HG02870 (cell line): ENCODE results near the gene MMEL1.
"Not testable (repeated sequence)": the region's sequence is repeated elsewhere in the genome, so short reads cannot be mapped to it uniquely, and the experiment has no call there.

Experiments
- ATAC-seq: cut with Tn5 transposase; IDR thresholded peaks from one replicate; pipeline ENCODE4 v1.9.1; 2021; ENCODE audit warnings: mild to moderate bottlenecking, moderate library complexity; ENCODE audit not compliant: unreplicated experiment

Gene MMEL1, protein sequence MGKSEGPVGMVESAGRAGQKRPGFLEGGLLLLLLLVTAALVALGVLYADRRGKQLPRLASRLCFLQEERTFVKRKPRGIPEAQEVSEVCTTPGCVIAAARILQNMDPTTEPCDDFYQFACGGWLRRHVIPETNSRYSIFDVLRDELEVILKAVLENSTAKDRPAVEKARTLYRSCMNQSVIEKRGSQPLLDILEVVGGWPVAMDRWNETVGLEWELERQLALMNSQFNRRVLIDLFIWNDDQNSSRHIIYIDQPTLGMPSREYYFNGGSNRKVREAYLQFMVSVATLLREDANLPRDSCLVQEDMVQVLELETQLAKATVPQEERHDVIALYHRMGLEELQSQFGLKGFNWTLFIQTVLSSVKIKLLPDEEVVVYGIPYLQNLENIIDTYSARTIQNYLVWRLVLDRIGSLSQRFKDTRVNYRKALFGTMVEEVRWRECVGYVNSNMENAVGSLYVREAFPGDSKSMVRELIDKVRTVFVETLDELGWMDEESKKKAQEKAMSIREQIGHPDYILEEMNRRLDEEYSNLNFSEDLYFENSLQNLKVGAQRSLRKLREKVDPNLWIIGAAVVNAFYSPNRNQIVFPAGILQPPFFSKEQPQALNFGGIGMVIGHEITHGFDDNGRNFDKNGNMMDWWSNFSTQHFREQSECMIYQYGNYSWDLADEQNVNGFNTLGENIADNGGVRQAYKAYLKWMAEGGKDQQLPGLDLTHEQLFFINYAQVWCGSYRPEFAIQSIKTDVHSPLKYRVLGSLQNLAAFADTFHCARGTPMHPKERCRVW

DNA sequence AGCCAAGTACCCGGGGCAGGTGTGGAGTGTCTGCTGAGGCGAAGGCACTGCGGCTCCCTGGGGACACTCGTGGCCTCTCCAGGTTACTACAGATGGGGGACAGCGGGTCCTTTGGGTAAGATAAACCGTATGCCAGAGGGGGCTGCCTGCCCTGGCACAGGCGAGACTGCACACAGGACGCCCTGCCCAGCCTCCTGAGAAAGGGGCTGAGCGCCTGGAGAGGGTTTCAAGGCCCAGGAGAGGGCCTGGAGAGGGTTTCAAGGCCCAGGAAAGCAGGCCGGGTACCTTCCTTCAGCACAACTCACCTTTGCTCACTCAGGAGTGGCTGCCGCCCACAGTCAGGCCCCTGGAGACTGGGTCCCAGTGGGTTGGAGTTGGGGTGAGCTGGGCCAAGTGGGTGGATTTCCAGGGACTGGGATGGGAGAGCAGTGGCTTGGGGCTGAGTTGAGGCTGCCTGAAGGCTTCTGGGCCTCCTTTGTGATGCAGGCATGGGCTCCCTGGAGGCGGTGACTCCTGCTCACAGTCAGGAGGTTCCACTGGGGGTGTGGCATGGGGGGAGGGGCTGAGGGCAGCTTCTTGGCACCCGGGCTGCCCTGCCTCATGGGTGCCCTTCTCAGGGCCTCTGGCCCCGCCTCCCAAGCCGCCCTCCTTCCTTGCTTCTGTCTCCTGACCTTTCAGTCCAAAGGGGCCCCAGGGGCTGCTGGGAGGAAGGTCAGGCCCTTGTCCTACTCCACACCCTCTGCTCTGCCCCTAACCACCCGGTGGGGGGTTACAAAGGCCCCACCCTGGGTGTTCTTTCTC, at the start of gene MMEL1:
MMEL1 (minus strand) TSS at position 456 of the 801 bp plus-strand sequence. CDS start 3,532 bp downstream, outside the sequence.
- ATAC-seq: no peak

DNA sequence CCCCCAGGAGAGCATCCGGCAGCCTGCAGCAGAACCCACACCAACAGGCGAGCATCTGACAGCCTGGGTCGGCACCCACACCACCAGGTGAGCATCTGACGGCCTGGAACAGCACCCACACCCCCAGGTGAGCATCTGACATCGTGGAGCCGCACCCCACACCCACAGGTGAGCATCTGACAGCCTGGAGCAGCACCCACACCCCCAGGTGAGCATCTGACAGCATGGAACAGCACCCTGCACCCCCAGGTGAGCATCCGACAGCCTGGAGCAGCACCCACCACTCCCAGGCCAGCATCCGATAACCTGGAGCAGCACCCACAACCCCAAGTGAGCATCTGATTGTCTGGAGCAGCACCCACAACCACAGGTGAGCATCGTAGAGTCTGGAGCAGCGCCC, 43.9 kb upstream of the MMEL1 start:
- not testable (repeated sequence) for ATAC-seq

DNA sequence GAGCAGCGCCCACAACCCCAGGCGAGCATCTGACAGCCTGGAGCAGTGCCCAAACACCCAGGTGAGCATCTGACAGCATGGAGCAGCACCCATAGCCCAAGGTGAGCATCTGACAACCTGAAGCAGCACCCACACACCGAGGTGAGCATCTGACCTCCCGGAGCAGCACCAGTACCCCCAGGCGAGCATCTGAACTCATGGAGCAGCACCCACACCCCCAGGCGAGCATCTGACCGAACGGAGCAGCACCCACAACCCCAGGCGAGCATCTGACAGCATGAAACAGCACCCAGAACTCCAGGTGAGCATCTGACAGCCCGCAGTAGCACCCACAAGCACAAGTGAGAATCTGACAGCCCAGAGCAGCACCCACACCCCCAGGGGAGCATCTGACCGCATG, 38.8 kb upstream of the MMEL1 start:
- ATAC-seq: not testable (repeated sequence)

DNA sequence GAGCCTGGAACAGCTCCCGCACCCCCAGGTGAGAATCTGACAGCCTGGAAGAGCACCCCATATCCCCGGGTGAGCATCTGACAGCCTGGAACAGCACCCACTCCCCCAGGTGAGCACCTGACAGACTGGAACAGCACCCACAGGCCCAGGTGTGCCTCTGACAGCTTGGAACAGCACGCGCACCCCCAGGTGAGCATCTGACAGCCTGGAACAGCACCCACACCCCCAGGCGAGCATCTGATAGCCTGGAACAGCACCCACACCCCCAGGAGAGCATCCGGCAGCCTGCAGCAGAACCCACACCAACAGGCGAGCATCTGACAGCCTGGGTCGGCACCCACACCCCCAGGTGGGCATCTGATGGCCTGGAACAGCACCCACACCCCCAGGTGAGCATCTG, 27.0 kb upstream of the MMEL1 start:
- ATAC-seq: not testable (repeated sequence)

DNA sequence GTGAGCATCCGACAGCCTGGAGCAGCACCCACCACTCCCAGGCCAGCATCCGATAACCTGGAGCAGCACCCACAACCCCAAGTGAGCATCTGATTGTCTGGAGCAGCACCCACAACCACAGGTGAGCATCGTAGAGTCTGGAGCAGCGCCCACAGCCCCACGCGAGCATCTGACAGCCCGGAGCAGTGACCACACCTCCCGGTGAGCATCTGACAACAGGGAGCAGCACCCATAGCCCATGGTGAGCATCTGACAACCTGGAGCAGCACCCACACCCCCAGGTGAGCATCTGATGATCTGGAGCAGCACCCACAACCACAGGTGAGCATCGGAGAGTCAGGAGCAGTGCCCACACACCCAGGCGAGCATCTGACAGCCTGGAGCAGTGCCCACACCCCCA, 25.1 kb upstream of the MMEL1 start:
- not testable (repeated sequence) for ATAC-seq

DNA sequence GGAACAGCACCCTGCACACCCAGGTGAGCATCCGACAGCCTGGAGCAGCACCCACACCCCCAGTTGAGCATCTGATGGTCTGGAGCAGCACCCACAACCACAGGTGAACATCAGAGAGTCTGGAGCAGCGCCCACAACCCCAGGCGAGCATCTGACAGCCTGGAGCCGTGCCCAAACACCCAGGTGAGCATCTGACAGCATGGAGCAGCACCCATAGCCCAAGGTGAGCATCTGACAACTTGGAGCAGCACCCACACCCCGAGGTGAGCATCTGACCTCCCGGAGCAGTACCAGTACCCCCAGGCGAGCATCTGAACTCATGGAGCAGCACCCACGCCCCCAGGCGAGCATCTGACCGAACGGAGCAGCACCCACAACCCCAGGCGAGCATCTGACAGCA, 24.3 kb upstream of the MMEL1 start:
- ATAC-seq: not testable (repeated sequence)

DNA sequence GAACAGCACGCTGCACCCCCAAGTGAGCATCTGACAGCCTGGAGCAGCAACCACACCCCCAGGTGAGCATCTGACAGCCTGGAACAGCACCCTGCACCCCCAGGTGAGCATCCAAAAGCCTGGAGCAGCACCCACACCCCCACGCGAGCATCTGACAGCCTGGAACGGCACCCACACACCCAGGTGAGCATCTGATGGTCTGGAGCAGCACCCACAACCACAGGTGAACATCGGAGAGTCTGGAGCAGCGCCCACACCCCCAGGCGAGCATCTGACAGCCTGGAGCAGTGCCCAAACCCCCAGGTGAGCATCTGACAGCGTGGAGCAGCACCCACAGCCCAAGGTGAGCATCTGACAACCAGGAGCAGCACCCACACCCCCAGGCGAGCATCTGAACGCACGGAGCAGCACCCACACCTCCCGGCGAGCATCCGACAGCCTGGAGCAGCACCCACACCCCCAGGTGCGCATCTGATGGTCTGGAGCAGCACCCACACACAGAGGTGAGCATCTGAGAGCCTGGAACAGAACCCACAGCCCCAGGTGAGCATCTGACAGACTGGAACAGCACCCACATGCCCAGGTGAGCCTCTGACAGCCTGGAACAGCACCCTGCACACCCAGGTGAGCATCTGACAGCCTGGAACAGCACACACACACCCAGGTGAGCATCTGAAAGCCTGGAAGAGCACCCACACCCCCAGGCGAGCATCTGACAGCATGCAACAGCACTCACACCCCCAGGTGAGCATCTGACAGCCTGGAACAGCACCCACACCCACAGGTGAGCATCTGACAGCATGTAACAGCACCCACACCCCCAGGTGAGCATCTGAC, 23.0 kb upstream of the MMEL1 start:
- not testable (repeated sequence) for ATAC-seq

DNA sequence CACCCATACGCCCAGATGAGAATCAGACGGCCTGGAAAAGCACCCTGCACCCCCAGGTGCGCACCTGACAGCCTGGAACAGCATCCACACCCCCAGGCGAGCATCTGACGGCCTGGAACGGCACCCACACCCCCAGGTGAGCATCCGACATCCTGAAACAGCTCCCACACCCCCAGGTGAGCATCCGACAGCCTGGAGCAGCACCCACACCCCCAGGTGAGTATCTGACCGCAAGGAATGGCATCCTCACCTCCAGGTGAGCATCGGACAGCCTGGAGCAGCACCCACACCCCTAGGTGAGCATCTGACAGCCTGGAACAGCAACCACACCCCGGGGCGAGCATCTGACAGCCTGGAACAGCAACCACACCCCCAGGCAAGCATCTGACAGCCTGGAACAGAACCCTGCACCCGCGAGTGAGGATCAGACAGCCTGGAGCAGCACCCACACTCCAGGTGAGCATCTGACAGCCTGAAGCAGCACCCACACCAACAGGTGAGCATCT, 21.7 kb upstream of the MMEL1 start:
- not testable (repeated sequence) for ATAC-seq

DNA sequence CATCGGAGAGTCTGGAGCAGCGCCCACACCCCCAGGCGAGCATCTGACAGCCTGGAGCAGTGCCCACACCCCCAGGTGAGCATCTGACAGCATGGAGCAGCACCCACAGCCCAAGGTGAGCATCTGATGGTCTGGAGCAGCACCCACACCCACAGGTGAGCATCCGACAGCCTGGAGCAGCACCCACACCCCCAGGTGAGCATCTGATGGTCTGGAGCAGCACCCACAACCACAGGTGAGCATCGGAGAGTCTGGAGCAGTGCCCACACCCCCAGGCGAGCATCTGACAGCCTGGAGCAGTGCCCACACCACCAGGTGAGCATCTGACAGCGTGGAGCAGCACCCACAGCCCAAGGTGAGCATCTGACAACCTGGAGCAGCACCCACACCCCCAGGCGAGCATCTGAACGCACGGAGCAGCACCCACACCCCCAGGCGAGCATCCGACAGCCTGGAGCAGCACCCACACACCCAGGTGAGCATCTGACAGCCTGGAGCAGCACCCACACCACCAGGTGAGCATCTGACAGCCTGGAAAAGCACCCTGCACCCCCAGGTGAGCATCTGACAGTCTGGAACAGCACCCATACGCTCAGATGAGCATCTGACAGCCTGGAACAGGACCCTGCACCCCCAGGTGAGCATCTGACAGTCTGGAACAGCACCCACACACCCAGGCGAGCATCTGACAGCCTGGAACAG, 21.1 kb upstream of the MMEL1 start:
- not testable (repeated sequence) for ATAC-seq

DNA sequence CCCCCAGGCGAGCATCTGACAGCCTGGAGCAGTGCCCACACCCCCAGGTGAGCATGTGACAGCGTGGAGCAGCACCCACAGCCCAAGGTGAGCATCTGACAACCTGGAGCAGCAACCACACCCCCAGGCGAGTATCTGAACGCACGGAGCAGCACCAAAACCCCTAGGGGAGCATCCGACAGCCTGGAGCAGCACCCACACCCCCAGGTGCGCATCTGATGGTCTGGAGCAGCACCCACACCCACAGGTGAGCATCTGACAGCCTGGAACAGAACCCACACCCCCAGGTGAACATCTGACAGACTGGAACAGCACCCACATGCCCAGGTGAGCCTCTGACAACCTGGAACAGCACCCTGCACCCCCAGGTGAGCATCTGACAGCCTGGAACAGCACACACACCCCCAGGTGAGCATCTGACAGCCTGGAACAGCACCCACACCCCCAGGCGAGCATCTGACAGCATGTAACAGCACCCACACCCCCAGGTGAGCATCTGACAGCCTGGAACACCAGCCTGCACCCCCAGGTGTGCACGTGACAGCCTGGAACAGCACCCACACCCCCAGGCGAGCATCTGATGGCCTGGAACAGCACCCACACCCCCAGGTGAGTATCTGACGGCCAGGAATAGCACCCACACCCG, 20.2 kb upstream of the MMEL1 start:
- ATAC-seq: not testable (repeated sequence)

DNA sequence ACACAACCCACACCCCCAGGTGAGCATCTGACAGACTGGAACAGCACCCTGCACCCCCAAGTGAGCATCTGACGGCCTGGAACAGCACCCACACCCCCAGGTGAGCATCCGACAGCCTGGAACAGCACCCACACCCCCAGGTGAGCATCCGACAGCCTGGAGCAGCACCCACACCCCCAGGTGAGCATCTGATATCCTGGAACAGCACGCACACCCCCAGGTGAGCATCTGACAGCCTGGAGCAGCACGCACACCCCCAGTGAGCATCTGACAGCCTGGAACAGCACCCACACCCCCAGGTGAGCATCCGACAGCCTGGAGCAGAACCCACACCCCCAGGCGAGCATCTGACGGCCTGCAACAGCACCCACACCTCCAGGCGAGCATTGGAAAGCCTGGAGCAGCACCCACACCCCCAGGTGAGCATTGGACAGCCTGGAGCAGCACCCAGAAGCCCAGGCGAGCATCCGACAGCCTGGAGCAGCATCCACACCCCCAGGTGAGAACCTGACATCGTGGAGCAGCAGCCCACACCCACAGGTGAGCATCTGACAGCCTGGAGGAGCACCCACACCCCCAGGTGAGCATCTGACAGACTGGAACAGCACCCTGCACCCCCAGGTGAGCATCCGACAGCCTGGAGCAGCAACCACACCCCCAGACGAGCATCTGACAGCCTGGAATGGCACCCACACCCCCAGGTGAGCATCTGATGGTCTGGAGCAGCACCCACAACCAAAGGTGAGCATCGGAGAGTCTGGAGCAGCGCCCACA, 19.5 kb upstream of the MMEL1 start:
- not testable (repeated sequence) for ATAC-seq

DNA sequence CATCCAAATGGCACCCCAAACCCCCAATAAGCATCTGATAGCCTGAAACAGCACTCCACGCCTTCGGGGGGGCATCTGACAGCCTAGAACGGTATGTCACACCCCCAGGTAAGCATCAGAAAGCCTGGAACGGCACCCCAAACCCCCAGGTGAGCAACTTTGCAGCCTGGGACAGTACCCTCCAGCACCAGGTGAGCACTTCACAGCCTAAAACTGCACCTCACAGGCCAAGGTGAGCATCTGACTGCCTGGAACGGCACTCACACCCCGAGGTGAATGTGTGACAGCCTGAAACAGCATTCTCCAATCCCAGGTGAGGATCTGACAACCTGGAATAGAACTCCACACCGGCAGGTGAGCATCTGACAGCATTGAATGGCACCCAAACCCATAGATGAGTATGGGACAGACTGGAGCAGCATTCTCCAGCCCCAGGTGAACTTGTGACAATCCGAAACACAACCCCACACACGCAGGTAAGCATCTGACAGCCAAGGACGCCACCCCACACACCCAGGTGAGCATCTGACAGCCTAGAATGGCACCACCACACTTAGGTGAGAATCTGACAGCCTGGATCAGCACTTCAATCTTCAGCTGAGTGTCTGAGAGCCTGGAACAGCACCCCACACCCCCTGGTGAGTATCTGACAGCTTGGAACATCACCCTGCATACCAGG, 18.3 kb upstream of the MMEL1 start:
- ATAC-seq: no peak

DNA sequence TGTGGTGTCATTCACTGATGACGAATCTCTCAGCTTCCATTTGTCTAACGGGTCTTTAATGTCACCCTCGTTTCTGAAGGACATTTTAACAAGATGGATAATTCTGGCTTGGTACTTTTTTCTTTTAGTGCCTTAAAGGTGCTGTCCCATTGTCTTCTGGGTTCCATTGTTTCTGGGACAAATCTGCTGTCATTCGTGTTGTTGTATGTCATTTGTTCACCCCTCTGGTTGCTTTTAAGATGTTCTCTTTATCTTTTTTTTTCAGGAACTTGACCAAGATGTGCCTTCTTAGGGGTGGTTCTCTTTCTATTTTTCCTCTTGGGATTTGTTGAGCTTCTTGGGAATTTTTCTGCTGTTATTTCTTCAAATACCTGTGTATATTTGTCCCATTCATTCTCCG, 14.0 kb upstream of the MMEL1 start:
- no peak for ATAC-seq

DNA sequence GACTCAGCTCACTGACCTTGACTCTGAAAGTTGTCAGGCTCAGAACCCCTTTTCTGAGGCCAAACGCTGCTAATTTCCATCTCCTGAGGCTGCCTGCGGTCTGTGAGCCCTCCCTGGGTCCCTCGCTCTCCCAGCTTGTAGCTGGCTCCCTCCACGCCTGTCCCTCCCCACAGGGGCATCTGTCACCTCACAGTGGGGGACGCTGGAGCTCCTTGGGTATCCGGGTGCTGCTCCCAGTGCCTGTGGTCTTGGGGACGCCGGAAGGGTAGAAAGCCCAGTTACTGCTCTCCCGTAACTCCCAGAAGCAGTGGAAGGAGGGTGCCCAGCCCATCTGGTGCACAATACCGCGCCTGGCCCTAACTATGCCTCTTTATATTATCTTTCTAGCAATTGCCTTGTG, 13.0 kb upstream of the MMEL1 start:
- ATAC-seq: no peak

DNA sequence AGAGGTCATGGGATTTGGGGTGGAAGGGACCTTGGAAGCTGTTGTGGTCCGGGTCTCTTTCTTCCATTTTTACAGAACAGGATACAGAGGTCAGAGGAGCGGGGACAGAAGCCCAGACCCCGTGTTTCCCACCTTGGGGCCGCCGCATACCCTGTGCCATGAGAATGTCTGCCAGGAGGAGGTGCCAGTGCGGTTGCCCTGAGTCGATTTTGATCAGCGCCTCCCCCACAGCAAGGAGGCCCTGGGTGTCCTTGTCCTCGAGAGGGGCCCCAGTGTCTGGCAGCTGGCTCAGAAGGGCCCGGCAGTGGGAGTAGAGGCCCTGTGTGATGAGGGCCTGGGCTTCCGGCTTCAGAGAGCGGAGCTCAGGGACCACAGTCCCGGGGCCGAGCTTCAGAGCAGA, 12.3 kb upstream of the MMEL1 start:
- ATAC-seq: no peak

DNA sequence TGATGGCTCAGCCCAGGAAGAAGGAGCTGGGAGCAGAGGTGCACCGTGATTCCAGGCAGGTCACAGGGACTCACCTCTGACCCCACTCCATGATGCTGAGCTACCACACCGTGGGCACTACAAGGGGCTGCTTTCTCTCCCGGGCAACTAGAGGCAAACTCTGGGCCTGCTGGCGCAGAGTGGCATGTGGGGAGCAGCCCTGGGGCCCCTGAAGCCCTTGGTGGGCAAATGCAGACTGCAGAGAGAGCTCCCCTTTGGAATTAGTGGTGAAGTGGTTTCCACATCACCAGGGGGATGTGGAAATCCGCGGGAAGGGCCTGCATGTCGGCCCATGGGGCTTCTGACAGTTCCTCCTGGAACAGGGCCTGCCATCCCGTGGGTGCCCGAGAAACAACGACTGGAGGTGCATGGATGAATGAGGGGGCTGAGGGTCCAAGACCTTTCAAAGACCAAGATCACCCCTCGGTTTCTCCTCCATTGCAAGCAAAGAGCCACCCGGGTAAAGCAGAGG, 11.8 kb upstream of the MMEL1 start:
- ATAC-seq: no peak

DNA sequence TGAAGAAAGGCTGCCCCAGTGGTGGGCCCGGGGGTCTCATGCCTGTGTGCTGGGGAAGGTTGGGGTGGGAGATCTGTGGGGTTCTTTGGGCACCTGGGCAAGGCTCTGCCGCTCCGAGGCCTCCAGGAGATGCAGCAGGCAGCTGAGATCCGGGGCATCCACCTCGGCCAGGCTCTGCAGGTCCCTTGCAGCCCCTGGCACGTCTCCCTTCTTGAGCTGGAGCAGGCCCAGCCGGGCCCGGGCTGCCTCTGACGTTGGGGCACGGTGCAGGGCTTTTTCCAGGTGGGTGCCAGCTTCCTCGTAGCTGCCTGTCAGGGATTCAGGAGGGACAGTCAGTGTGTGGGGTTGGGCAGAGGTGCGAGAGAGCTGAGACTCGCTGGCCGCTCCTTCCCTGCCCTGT, 11.4 kb upstream of the MMEL1 start:
- no peak for ATAC-seq
